Pulmonary artery endothelial cell (primary cell): ENCODE measurements around the gene TBCK. TPM values are rescaled to one million over a fixed set of nuclear protein-coding genes. Genes with fewer than 3 reads are reported as not detected.

Experiments used
- DNase-seq: peaks from one replicate; pipeline ENCODE4 v3.0.0-alpha.2; 2011; ENCODE audit warnings: low read depth, low spot score
- total RNA-seq: library from RNA; depleted of rRNA; stranded (reverse); fragments of >200 nt; gene quantifications from 2 replicates; pipeline ENCODE4 v1.2.3, GENCODE V29; 2014

Gene TBCK
- total RNA-seq, 1 donor from 2014 or later, result 10.7 TPM

DNA sequence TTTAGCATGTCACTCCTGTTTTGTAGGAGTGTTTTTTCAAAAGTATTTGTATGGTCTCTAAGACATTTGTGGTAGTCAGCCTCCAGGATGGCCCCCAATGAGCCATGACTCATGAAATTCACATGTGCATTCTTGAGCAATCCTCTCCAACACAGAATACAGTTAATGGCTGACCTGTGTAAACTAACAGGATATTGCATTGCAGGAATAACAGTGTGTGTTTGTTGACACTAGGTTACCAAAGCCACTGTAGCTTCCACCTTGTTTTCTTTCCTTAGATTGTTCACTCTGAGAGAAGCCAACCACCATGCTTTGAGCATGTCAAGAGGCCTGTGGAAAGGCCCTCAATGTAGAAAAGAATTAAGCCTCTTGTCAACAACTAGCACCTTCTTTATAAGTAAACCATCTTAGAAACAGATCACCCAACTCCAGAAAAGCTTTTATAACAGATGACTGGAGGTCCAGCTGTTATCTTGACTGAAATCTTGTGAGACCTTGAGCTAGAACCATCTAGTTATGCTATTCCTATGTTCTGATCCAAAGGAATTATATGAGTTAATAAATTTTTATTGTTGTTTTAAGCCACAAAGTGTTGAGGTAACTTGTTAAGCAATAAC lies 28.5 kb downstream of the TBCK start:
- peak; percentile 77 for DNase-seq

DNA sequence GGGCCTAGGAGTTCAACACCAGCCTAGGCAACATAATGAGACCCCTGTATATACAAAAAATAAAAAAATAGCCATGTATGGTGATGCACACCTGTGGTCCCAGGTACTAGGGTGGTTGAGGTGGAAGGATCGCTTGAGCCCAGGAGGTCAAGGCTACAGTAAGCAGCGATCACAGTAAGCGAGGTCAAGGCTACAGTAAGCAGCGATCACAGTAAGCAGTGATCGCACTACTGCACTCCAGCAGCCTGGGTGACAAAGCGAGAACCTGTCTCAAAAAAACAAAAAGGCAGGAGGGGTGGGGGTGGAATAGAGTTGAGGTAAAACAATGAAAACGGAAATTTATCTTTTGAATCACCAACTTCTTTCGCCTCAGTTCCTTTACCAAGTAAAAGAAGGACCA lies 29.4 kb downstream of the TBCK start:
- DNase-seq, result no peak

DNA sequence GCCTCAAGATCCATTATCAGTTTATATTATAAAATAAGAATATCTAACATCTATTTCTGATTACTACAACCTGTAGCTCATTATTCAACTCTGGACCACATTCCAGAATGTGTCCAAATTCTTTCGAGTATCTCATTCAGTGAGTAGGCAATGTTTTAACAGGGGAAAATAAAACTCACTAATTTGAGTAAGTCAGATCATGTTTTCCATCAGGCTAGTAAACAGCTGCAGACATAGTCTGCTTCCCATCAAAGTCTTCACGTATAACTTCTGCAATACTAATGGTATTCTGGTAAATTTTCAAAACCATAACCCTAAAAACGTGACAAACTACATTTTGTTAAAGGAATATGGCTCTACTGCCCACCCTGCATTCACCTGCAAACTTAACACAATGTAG lies 31.8 kb downstream of the TBCK start:
- no peak for DNase-seq

DNA sequence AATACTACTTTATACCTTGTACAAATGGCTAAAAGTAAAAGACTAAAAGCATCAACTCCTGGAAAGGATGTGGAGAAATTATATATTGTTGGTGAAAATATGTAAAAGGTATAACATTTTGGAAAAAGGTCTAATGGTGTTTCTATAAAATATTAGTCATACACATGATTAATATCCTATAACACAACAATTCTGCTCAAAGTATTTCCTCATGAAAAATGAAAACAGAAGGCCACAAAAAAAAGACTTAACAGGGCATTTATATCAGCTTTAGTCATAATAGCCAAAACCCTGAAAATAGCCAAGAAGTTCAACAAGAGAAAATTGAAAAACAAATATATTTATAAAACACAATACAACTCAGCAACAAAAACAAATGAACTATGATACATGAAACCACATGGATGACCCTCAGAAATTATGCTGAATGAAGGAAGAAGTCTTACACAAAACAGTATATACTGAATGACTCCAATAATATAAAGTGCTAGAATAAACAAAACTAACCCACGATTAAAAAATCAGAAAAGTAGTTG lies 38.8 kb downstream of the TBCK start:
- no peak for DNase-seq

DNA sequence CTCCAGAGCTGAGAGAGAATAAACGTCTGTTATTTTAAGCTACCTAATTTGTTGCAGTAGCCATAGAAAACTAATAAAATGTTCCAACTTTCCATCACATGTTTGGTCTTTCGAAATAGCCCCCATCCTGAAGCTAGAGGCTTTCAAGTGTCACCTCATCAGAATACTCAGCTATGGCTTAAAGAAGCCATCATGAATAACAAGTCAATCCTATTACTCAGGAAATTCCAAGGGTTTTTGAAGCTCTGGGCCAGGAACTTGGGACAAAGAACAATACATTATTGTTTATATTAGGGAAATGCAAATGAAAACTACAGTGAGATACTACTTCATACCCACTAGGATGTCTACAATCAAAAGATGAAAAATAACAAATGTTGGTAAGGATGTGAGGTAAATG lies 42.2 kb downstream of the TBCK start:
- peak; percentile 11 for DNase-seq

DNA sequence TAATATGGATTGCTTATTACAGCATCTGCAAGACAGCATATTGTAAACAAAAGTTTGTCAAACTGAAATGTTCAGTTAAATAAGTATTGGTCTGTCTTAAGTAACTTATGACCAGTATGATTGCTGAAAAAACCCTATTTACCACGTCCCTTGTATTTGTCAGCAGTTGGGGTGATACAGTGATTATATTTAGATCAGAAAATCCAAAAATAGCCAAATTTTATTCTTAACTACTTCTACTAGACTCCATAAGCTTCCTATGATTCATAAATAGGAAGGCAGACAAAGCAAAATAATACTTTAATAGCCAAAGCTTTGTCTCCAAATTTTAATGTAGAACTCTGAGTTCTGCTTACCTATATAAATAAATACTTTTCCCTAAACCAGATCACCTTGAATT lies 45.3 kb downstream of the TBCK start:
- no peak for DNase-seq

DNA sequence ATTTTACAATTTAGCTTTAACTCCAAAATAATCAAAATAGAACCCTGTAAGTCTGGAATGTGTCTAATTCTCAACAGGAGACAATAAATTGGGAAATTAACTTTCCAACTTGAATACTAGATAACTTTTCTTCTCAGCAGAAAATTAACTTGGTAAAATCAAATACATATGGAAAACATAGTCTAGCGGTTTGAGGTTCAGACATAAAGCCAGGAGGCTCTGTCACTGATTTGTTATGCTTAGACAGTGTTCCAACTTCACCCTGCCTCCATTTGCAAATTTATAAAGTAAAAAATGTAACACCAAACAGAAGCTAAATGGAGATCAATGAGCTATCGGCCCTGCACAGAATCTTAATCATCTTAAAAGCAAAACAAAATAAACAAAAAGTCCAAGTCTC lies 46.3 kb downstream of the TBCK start:
- no peak for DNase-seq

DNA sequence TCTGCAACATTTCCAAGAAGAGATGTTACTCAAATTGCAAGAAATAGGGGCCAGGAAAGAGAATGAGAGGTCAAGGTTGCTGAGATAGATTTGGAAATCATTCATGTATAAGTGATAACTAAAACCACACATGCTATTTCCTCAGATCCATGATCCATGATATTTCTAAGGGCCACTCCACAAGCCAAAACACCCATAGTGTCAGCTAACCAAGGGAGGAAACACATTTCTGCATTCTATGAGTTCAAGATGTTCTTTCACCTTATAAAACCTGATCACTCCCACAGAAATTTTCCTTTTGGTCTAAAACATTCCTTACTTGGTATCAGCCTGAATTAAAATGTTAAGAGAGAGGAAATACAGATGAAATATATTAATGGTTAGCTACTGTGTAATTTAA lies 47.2 kb downstream of the TBCK start:
- no peak for DNase-seq

DNA sequence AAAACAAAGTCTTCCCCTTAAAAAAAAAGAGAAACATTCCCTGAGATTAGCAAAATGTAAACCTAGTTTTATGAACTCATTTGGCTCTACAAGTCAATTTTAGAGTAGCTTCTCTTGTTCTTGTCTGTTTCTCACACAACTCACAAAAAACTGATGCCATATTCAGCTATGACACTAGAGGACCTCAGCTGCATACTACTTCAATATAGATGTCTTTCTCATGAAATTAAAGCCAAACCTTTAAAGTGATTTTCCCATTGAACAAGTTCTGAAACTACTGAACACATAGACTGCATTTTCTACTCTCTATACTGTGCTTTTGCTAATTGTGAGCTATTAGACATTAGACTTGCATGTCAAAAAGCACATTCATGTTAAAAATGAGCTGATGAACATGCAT lies 49.8 kb downstream of the TBCK start:
- DNase-seq, result peak; percentile 5

DNA sequence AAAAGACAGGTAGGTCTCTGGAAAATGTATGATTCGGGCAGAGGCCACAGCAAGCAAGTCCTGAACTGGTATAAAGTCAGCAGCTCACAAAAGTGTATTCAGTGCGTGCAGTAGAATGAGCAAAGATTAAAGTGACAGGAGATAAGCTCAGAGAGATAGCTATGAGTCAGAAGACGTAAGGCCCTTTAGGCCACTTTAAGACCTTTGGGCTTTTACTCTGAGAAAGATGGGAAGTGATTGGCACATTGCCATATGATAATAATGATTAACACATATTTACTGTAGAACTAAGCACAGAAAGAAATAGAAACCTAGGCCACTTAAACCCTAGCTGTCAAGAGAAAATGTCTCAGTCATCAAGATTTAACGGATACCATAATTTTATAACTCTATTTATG lies 51.7 kb downstream of the TBCK start:
- DNase-seq, result no peak

DNA sequence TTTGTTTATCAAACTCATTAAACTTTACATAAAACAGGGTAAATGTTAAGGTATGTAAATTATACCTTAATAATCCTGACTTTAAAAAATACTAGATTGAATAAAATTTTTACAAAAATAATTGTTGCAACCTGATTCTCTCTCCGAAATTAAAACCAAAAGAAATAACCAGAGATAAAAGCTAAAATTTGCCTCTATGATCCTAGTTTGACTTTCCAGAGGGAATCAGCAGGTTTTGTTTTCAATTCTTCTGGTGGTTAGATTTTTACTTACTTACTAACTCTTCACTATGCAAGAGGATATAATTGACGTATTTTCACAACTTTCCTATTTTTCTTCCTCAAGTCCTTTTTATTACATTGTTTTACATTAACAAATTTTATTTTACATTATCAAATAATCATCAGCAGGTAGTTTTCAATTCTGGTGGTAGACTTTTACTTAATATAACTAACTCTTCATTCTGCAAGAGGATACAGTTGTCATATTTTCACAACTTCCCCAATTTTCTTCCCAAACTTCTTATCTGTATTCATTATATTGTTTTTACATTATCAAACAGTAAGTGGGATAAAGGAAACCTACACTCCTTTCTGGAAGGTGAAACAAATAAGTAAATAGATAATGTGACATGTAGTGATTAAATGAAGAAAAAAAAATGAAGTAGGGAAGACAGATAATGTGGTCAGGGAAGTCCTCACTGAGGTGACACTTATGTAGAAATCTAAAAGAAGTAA lies 52.2 kb downstream of the TBCK start:
- DNase-seq, result no peak

DNA sequence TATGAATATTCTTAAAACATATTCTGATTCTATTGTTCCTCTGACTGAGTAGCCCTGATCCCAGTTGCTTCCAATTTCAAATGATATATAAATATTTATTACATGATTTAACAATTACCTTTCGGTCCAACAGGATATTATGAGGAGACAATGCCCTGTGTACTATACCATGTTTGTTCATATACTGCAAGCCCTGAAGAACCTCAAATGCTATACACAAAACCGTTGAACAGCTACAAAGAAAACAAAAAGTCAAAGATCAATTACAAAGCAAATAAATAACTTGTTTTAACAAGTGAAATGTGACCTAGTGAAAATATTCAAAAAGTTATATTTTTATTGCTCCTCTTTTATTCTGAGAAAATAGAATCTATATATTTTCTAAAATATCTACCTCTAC lies 54.0 kb downstream of the TBCK start:
- no peak for DNase-seq

DNA sequence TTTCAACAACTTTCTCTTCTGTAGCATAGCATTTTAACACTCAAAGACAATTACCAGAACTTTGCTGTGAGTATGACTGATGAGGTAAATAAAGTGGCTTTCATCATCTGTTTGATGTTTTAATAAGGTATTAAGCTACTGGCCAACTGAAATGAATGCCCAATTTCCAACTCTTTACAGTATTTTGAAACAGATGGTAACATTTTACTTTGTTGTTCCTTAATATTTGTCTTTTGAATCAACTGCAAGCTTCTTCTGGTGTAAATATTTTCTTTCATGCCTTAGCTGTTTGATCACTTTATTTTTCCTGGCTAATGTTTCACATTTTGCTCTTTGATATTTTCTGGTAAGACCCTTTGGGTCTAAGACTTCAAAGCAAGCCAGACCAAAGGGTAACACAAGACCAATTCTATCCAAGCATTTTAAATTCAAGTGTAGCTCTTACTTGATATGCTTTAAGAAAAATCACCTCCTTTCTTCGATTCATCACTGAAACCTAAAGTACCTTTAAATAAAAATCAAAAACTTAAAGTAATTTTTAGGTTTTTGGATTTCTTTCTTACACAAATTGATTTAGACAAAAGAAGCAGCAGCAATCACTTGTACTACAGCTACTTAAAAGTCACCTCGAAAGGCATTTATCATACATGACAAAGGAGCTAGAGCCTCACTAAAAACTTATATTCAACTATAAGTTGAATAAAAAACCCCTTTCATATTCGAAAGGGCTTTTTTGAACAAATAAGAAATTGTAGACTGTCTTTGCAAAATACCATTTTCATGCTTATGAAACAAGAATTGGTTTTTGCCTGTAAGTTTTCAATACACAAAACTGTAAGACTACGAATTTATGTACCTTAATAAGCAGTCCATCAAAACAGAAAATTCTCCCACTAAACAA lies 57.6 kb downstream of the TBCK start:
- DNase-seq, result no peak

DNA sequence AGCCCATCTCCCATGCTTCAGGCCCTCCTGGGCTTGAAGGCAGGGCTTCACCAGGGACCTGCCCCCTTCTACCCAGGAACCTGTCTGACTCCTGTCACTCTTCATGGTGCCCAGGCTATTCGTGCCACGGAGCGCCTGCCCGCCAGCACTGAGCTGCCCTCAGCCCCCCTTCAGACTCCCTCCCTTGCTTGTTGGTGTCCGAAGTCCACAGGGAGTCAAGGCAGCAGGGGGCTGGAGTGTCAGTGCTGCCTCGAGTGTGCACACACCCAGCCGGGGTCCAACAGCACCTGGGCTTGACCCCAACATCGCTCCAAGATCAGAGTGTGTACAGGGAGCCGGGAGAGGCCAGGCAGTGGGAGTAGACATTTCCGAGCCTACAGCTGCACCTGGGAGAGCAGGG lies 59.8 kb downstream of the TBCK start:
- no peak for DNase-seq

DNA sequence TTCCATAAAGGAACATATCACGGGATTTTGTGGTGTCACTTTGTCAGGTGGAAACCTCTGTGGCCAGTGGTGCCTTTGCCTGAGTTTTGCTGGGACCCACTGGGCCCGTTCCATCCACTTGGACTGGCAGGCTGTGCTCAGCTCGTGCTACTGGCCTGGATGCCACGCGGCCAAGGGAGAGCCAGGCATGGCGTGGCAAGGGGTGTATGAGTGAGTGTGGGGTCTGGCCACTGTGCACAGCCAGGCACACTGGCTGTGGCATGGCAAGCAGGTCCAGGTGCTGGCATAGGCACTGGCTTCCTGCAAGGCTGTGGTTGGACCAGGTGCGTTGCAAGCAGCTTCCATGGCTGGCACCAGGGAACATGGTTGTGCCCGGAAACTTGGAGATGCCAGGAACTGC lies 60.8 kb downstream of the TBCK start:
- no peak for DNase-seq

DNA sequence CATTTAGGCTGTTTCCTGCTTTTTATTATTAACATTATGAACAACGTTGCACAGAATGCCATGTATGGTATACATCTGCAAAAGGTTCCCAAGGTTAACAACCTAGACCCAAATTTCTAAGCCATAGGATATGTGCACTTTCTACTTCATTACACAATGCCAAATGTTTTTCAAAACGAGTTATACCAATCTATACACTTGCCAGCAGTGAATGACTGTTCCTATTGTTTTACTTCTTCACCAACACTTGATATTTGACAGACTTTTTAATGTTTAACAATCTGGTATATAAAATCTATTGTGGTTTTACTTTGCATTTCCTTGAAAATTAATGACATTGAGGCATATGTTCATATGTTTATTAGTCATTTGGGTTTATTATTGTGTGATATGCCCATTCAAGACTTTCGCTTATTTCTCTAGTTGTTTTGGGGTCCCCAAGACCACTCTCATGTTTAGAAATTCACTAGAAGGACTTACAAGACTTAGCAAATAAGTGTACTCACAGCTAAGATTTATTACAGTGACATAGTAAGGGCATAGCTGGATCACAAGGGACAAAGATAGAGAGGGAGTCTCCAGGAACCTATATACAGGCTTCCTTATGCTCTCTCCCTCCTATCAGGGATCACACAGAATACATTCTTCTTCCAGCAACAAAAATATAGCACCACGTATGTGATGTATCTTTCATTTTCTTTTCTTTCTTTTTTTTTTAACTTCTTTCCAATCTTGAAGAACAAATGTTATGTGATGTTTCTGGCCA lies 62.5 kb downstream of the TBCK start:
- no peak for DNase-seq

DNA sequence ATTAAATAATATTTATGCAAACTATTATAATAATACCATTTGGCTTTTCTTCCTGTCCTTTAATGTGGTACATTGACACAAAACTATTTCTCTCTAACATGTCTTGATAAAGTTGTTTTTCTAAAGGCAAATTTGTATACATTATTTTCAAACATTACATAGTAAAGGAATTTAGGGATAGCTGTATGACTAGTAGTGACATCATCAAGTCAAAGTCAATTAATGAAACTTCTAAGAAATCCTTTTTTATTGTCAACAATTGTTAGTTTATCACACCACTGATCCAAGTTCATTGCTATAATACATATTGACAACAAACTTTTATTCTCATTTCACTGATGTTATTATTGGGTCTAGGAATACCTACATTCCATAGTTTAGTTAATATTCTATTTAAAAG lies 68.4 kb downstream of the TBCK start:
- DNase-seq, result no peak

DNA sequence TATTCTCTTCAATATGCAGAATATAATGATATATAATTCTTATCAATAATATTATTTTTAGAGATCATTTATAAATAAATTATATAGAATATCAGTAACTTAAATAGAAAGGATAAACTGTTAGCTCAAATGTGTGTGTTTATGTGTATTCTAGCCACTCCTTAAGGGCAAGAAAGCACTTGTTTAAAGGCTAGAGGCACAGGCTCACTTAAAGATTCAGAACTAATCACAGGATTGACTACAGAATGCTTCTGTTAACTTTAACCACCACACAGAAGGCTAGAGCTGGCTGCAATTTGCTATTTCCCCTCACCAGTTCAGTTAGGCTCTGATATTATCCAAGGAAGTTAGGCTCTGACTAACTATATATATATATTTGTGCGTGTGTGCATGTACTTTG lies 69.6 kb downstream of the TBCK start:
- DNase-seq, result no peak

DNA sequence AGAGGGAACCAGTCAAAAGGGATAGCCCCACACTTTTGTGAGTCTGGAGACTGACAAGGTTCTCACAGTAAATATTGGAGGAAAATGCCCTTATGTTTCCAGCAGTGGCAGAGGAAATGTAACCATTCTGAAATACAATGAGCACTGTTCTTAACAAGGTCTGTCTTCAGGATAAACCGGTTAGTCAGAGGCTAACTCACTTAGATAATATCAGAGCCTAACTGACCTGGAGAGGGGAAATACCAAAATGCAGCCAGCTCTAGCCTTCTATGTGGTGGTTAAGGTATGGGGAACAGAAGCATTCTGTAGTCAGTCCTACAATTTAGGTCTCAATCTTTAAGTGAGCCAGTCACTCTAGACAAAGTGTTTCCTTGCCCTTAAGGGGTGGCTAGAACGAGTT lies 70.8 kb downstream of the TBCK start:
- DNase-seq, result no peak

DNA sequence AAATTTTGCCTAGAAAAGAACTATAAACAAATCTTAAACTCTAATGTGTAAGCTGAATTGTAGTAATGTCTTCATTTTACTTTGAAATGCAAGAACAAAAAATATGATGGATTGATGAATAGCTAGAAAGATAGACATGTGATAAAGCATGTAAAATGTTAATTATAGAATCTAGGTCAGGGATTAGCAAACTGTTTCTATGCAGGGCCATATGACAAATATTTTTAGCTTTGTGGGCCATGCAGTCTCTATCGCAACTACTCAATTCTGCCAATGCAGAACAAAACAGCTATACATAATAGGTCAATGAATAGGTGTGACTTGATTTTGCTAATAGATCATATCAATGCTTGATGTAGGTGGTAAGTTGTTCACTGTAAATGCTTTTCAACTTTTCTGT lies 75.3 kb downstream of the TBCK start:
- no peak for DNase-seq

DNA sequence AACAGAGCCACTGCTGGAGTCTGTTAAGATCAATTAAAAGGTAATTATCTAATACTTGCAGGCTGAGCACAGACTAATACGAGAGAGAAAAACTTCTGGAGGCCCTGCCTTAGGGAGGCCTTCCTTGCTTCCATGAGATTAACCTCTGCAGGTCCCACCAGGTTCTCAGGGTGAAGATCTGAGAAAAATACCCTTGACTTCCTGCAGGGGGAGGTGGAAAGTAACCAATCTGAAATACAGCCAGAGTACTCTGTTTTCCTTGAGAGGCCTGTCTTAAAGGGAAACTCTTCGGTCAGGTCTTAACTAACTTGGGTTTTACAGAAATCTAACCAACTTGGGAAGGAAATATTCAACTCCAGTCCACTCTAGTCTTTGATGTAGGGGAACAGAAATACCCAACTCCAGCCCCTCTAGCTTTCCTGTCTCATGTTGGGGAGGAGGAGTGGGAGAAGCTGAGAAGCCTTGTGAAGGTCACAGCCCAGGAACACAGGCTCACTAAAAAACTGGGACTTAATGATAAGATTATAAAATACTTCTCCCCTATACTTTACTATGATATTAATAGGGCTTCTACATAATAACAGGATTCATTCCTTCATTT lies 77.1 kb downstream of the TBCK start:
- no peak for DNase-seq
